NCI-H82 treated with DMSO at 0.1 percent for 48 hours (cell line): ENCODE data around the gene C1orf74.
"Not testable (repeated sequence)": the region's sequence is repeated elsewhere in the genome, so short reads cannot be mapped to it uniquely, and the experiment has no call there.

Experiments used
- DNase-seq: peaks from one replicate; lab custom pipeline; 2025; ENCODE audit not compliant: unreplicated experiment; lab: John Stamatoyannopoulos, UW

Gene C1orf74

GRCh38 chr1:209805875-209806760 lies 21.8 kb upstream of the C1orf74 start, which contains the start of gene IRF6:
IRF6 (minus strand) TSS chr1:209806142; CDS start chr1:209801413, 4,729 bp downstream.
- no peak for DNase-seq

- no peak for DNase-seq
Measured at GRCh38 chr1:209805341-209805781, 21.0 kb upstream of the C1orf74 start.

GRCh38 chr1:209803568-209803967 lies 19.2 kb upstream of the C1orf74 start:
- DNase-seq: no peak

GRCh38 chr1:209802780-209803152 lies 18.4 kb upstream of the C1orf74 start:
- no peak for DNase-seq

GRCh38 chr1:209802117-209802779 lies 17.9 kb upstream of the C1orf74 start:
- no peak for DNase-seq

- DNase-seq: no peak
Measured at GRCh38 chr1:209800984-209801834, 16.9 kb upstream of the C1orf74 start.

GRCh38 chr1:209797978-209798639 lies 13.8 kb upstream of the C1orf74 start:
- DNase-seq: no peak

- not testable (repeated sequence) for DNase-seq
Measured at GRCh38 chr1:209793711-209794110, 9.4 kb upstream of the C1orf74 start.

GRCh38 chr1:209791920-209792319 lies 7.6 kb upstream of the C1orf74 start:
- no peak for DNase-seq

GRCh38 chr1:209790286-209791193 lies 6.2 kb upstream of the C1orf74 start:
- no peak for DNase-seq

- DNase-seq: no peak
Measured at GRCh38 chr1:209789245-209789644, 4.9 kb upstream of the C1orf74 start.

- DNase-seq: no peak
Measured at GRCh38 chr1:209787551-209787950, 3.2 kb upstream of the C1orf74 start.

GRCh38 chr1:209786146-209786545 lies 1.8 kb upstream of the C1orf74 start:
- no peak for DNase-seq

GRCh38 chr1:209785592-209785991 lies 1.2 kb upstream of the C1orf74 start:
- no peak for DNase-seq

- no peak for DNase-seq
Measured at GRCh38 chr1:209783386-209783785, 973 bp downstream of the C1orf74 start.

GRCh38 chr1:209780268-209780667 lies 4.1 kb downstream of the C1orf74 start:
- DNase-seq: no peak

- no peak for DNase-seq
Measured at GRCh38 chr1:209778102-209778501, 6.3 kb downstream of the C1orf74 start.

- DNase-seq: no peak
Measured at GRCh38 chr1:209777587-209777986, 6.8 kb downstream of the C1orf74 start.

- DNase-seq: no peak
Measured at GRCh38 chr1:209775678-209776077, 8.7 kb downstream of the C1orf74 start.

GRCh38 chr1:209774592-209774991 lies 9.8 kb downstream of the C1orf74 start:
- no peak for DNase-seq
